Loucy (cell line): Measurements from ENCODE around the gene CCDC149.

Source experiments
- H2AFZ ChIP-seq: fragments of 200-600 bp; sonication (generic); 2 replicates; pipeline ENCODE4 v1.6.0; 2016; ENCODE audit warnings: antibody characterized with exemption, mild to moderate bottlenecking, low read length, moderate library complexity
- H3F3A ChIP-seq: fragments of 200-600 bp; 2 replicates; pipeline ENCODE4 v1.6.0; 2016; ENCODE audit warnings: antibody characterized with exemption, low read depth, mild to moderate bottlenecking
- H3K27me3 ChIP-seq: fragments of 200-600 bp; sonication (generic); 2 replicates; pipeline ENCODE4 v1.6.1; 2014; ENCODE audit warnings: low read length, mild to moderate bottlenecking; ENCODE audit not compliant: insufficient read depth, poor library complexity, severe bottlenecking
- H3K36me3 ChIP-seq: fragments of 200-600 bp; sonication (generic); 2 replicates; pipeline ENCODE4 v1.6.1; 2016; ENCODE audit warnings: low read length; ENCODE audit not compliant: insufficient read depth
- H3K4me1 ChIP-seq: fragments of 200-600 bp; sonication (generic); 2 replicates; pipeline ENCODE4 v1.5.1; 2014; ENCODE audit warnings: low read length, mild to moderate bottlenecking; ENCODE audit not compliant: insufficient read depth, poor library complexity, severe bottlenecking
- H3K4me2 ChIP-seq: fragments of 200-600 bp; sonication (generic); 2 replicates; pipeline ENCODE4 v1.6.0; 2014; ENCODE audit warnings: antibody characterized with exemption, low read length, low read depth, mild to moderate bottlenecking; ENCODE audit not compliant: poor library complexity, severe bottlenecking
- H3K4me3 ChIP-seq: fragments of 200-600 bp; sonication (generic); 2 replicates; pipeline ENCODE4 v1.5.1; 2014; ENCODE audit warnings: low read length, mild to moderate bottlenecking, mixed read lengths; ENCODE audit not compliant: poor library complexity, severe bottlenecking
- H3K79me2 ChIP-seq: fragments of 200-600 bp; sonication (generic); 2 replicates; pipeline ENCODE4 v1.6.1; 2014; ENCODE audit warnings: low read length; ENCODE audit not compliant: insufficient read depth
- H3K9ac ChIP-seq: fragments of 200-600 bp; sonication (generic); 2 replicates; pipeline ENCODE4 v1.6.0; 2014; ENCODE audit warnings: mild to moderate bottlenecking, low read depth, low read length, moderate library complexity; ENCODE audit not compliant: poor library complexity, severe bottlenecking
- H3K9me2 ChIP-seq: fragments of 200-600 bp; sonication (generic); replicated peaks from 2 replicates; pipeline ENCODE4 v1.6.1; 2016; ENCODE audit warnings: low read depth, low read length, mixed read lengths
- H3K9me3 ChIP-seq: fragments of 200-600 bp; sonication (generic); 2 replicates; pipeline ENCODE4 v1.6.1; 2014; ENCODE audit warnings: mild to moderate bottlenecking, antibody characterized with exemption, low read length, low read depth; ENCODE audit not compliant: insufficient read depth
- H4K20me1 ChIP-seq: fragments of 200-600 bp; sonication (generic); 2 replicates; pipeline ENCODE4 v1.6.0; 2014; ENCODE audit warnings: antibody characterized with exemption, low read length, mild to moderate bottlenecking; ENCODE audit not compliant: insufficient read depth, poor library complexity, severe bottlenecking
- CTCF ChIP-seq: fragments of 200-600 bp; sonication (generic); conservative IDR thresholded peaks from 2 replicates; pipeline ENCODE4 v1.5.1; 2014; ENCODE audit warnings: mild to moderate bottlenecking, antibody characterized with exemption, low read length
- EZH2phosphoT487 ChIP-seq: fragments of 200-600 bp; IDR thresholded peaks from 2 replicates; pipeline ENCODE4 v1.6.1; 2018; ENCODE audit warnings: antibody characterized with exemption, mild to moderate bottlenecking, moderate library complexity, borderline replicate concordance

Gene CCDC149

GRCh38 chr4:24772061-24772705 lies 140.7 kb downstream of the CCDC149 start:
- H3K4me1 ChIP-seq, result no peaks in the 10 kb centered on the region
- no peaks in the 10 kb centered on the region for H4K20me1 ChIP-seq
- no peaks in the 10 kb centered on the region for H3K79me2 ChIP-seq
- H3K27me3 ChIP-seq, result no peaks in the 10 kb centered on the region
- no peak overlapping the region for H3K4me2 ChIP-seq
- no peak for TF ChIP-seq CTCF
- TF ChIP-seq EZH2phosphoT487, result no peak
- no peak overlapping the region for H3K4me3 ChIP-seq
- no peak overlapping the region for H3K9ac ChIP-seq
- H3K9me3 ChIP-seq, result no peaks in the 10 kb centered on the region
- H3K36me3 ChIP-seq, result no peaks in the 10 kb centered on the region
- no peak overlapping the region for H2AFZ ChIP-seq
- H3F3A ChIP-seq, result no peaks in the 10 kb centered on the region
- H3K9me2 ChIP-seq, result no peaks in the 10 kb centered on the region; the same call in 1 of the 2 replicates

- Histone ChIP-seq H3K27me3 (no peaks in the 10 kb centered on the region), H3K9ac (no peak overlapping the region), H2AFZ (no peak overlapping the region), H3K4me3 (no peak overlapping the region), H3K36me3 (no peaks in the 10 kb centered on the region), H3K79me2 (no peaks in the 10 kb centered on the region), H3K9me3 (no peaks in the 10 kb centered on the region; the same call in 1 of the 2 replicates), H4K20me1 (no peaks in the 10 kb centered on the region), H3K9me2 (no peaks in the 10 kb centered on the region; the same call in 1 of the 2 replicates), H3F3A (no peaks in the 10 kb centered on the region), H3K4me1 (no peaks in the 10 kb centered on the region), H3K4me2 (no peak overlapping the region)
- TF ChIP-seq EZH2phosphoT487, result no peak
Observed at GRCh38 chr4:24771241-24771640, 141.6 kb downstream of the CCDC149 start.

GRCh38 chr4:24770667-24771066 lies 142.2 kb downstream of the CCDC149 start:
- H3K9ac ChIP-seq, result no peak overlapping the region
- H2AFZ ChIP-seq, result no peak overlapping the region
- H3F3A ChIP-seq, result no peaks in the 10 kb centered on the region
- H3K4me3 ChIP-seq, result no peak overlapping the region
- no peaks in the 10 kb centered on the region; the same call in 1 of the 2 replicates for H3K9me3 ChIP-seq
- H3K4me1 ChIP-seq, result no peaks in the 10 kb centered on the region
- H3K36me3 ChIP-seq, result no peaks in the 10 kb centered on the region
- no peak overlapping the region for H3K4me2 ChIP-seq
- no peaks in the 10 kb centered on the region for H3K27me3 ChIP-seq
- H3K9me2 ChIP-seq, result no peaks in the 10 kb centered on the region; the same call in 1 of the 2 replicates
- no peaks in the 10 kb centered on the region for H3K79me2 ChIP-seq
- no peak for TF ChIP-seq CTCF
- TF ChIP-seq EZH2phosphoT487, result no peak
- H4K20me1 ChIP-seq, result no peaks in the 10 kb centered on the region
